CD4-positive, CD25-positive, alpha-beta regulatory T cell (primary cell): ENCODE data around the gene SWAP70. TPM values are rescaled to one million over a fixed set of nuclear protein-coding genes. Genes with fewer than 3 reads are reported as not detected.
"Not testable (repeated sequence)": the region's sequence is repeated elsewhere in the genome, so short reads cannot be mapped to it uniquely, and the experiment has no call there.

Source experiments
- ATAC-seq, 2 donors: fragments of 150-1000 bp; cut with Tn5 transposase; one replicate each; pipeline ENCODE4 v1.10.0; 2021; ENCODE audit warnings: low read depth in 2 of 2, moderate number of reproducible peaks in 2 of 2, moderate library complexity in 1 of 2
- DNase-seq, 3 donors: peaks; one replicate each; pipeline versions ENCODE4 v3.0.0 to v3.0.0-alpha.2; 2012 to 2022; ENCODE audit warnings: mixed read lengths in 1 of 3
- H3K27ac ChIP-seq: one replicate; pipeline ENCODE4 v1.7.0; 2013; ENCODE audit warnings: mild to moderate bottlenecking, low read length; ENCODE audit not compliant: insufficient read depth, poor library complexity, severe bottlenecking
- H3K27me3 ChIP-seq: one replicate; pipeline ENCODE4 v1.7.0; 2013; ENCODE audit warnings: low read length; ENCODE audit not compliant: control insufficient read depth, insufficient read depth
- H3K36me3 ChIP-seq: one replicate; pipeline ENCODE4 v1.7.0; 2013; ENCODE audit warnings: mild to moderate bottlenecking, low read length, moderate library complexity; ENCODE audit not compliant: control insufficient read depth, insufficient read depth
- H3K4me1 ChIP-seq: 2 replicates; pipeline ENCODE4 v1.7.0; 2013; ENCODE audit warnings: mild to moderate bottlenecking, low read length; ENCODE audit not compliant: insufficient read depth, control insufficient read depth, poor library complexity, severe bottlenecking
- H3K4me3 ChIP-seq: one replicate; pipeline ENCODE4 v1.7.0; 2013; ENCODE audit warnings: low read depth, mild to moderate bottlenecking, low read length, moderate library complexity
- H3K9me3 ChIP-seq, 2 experiments: 1 replicate in 1 of 2; 2 replicates in 1 of 2; pipeline ENCODE4 v1.7.0; 2013; ENCODE audit warnings: low read length in 2 of 2, mild to moderate bottlenecking in 1 of 2, moderate library complexity in 1 of 2; ENCODE audit not compliant: control insufficient read depth in 2 of 2
- H3K27ac Mint-ChIP-seq, 3 donors: one replicate each; pipeline ENCODE4 v1.8.0; 2020 to 2022; ENCODE audit warnings: mild to moderate bottlenecking in 3 of 3, mixed read lengths in 3 of 3, moderate library complexity in 2 of 3
- H3K27me3 Mint-ChIP-seq: one replicate; pipeline ENCODE4 v1.8.0; 2022; ENCODE audit warnings: mild to moderate bottlenecking, mixed read lengths
- H3K36me3 Mint-ChIP-seq: one replicate; pipeline ENCODE4 v1.8.0; 2020; ENCODE audit warnings: mixed read lengths
- H3K4me1 Mint-ChIP-seq, 4 donors: one replicate each; pipeline ENCODE4 v1.8.0; 2020 to 2022; ENCODE audit warnings: mixed read lengths in 4 of 4, mild to moderate bottlenecking in 1 of 4
- H3K4me3 Mint-ChIP-seq, 4 donors: one replicate each; pipeline ENCODE4 v1.8.0; 2020 to 2022; ENCODE audit warnings: mild to moderate bottlenecking in 4 of 4, mixed read lengths in 4 of 4, moderate library complexity in 3 of 4
- H3K9me3 Mint-ChIP-seq, 7 donors: one replicate each; pipeline ENCODE4 v1.8.0; 2020 to 2022; ENCODE audit warnings: mixed read lengths in 7 of 7, mild to moderate bottlenecking in 3 of 7, moderate library complexity in 2 of 7
- polyA plus RNA-seq, 4 donors: library from polyadenylated mRNA; unstranded; fragments of 300-500 nt; fragmentation: Illumina TruSeq; gene quantifications; one replicate each; pipeline ENCODE4 v1.2.3, GENCODE V29; 2021
- total RNA-seq: library from RNA; stranded (reverse); gene quantifications from one replicate; pipeline ENCODE4 v1.2.3, GENCODE V29; 2022

Gene SWAP70
- total and polyA plus RNA-seq, 5 donors from 2014 or later, result 6.1 to 16.3 (median 13.2) TPM

DNA sequence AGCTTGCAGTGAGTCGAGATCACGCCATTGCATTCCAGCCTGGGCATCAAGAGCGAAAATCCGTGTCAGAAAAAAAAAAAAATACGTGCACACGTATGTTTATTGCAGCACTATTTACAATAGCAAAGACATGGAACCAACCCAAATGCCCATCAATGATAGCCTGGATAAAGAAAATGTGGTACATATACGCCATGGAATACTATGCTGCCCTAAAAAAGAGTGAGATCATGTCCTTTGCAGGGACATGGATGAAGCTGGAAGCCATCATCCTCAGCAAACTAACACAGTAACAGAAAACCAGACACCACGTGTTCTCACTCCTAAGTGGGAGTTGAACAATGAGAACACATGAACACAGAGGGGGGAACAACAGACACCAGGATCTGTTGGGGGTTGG lies 31.4 kb downstream of the SWAP70 start:
- not testable (repeated sequence) for ATAC-seq, H3K9me3 Mint-ChIP-seq, H3K4me1 ChIP-seq, H3K9me3 ChIP-seq, H3K27ac Mint-ChIP-seq, H3K27ac ChIP-seq, DNase-seq, H3K27me3 ChIP-seq, H3K36me3 ChIP-seq, H3K4me3 Mint-ChIP-seq, H3K4me3 ChIP-seq, H3K27me3 Mint-ChIP-seq
- peaks cover 13 to 33% (median 18%) of the 10 kb centered on the region in 4 donors for H3K4me1 Mint-ChIP-seq
- peaks cover 19% of the 10 kb centered on the region for H3K36me3 Mint-ChIP-seq

DNA sequence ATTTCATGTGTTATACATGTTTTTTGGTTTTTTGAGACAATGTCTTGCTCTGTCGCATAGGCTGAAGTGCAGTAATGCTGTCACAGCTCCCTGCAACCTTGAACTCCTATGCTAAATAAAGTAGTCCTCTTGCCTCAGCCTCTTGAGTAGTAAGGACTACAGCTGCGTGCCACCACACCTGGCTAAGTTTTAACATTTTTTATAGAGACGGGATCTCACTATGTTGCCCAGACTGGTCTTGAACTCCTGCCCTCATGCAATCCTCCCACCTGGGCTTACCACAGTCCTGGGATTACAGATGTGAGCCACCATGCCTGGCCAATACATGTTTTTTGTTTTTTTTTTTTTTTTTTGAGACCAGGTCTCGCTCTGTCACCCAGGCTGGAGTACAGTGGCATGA lies 33.9 kb downstream of the SWAP70 start:
- H3K9me3 Mint-ChIP-seq, result no peaks in the 10 kb centered on the region
- no peak overlapping the region for H3K27ac Mint-ChIP-seq
- Histone ChIP-seq H3K4me1 (peaks cover 21% of the 10 kb centered on the region), H3K27me3 (no peaks in the 10 kb centered on the region), H3K27ac (no peak overlapping the region), H3K36me3 (no peaks in the 10 kb centered on the region), H3K4me3 (no peak overlapping the region), H3K9me3 (no peaks in the 10 kb centered on the region)
- peaks cover 21 to 50% (median 25%) of the 10 kb centered on the region in 4 donors for H3K4me1 Mint-ChIP-seq
- no peak for ATAC-seq
- no peak for DNase-seq
- H3K4me3 Mint-ChIP-seq, result no peak overlapping the region
- no peaks in the 10 kb centered on the region for H3K27me3 Mint-ChIP-seq
- peaks cover 19% of the 10 kb centered on the region for H3K36me3 Mint-ChIP-seq

DNA sequence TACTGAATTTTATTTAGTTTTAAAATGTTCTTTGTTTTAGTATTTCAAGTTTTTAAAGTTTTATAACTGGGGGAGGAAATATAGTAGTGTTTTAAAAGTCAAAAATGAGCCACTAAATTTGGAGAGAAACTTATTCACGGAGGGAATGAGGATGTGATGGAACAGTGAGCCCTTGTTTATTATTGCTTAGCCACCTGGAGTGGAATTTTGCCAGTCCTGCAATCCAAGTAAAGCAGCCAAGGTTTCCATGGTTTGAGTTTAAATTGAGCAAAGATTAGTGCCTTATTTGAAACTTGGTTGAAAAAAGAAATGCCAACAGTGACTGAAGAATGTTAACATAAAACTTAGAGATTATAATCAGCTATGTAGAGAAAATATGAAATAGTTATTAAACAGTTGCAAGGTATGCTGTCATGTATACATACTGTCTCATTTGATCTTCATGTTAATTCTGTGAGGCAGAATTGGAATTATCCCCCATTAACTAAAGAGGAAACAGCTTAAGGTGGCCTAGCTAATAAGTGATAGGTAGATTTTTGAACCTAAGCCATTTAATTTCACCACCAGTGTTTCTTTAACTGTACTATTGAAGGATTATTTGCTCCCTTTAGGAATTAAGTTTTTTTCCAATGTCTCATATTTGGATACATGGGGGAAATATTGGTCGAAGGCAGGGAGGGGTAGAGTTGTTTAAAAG lies 36.4 kb downstream of the SWAP70 start:
- H3K4me1 ChIP-seq, result peaks cover 31% of the 10 kb centered on the region
- H3K27ac ChIP-seq, result no peak overlapping the region
- H3K27me3 Mint-ChIP-seq, result no peaks in the 10 kb centered on the region
- no peaks in the 10 kb centered on the region for H3K36me3 ChIP-seq
- ATAC-seq (no peak), DNase-seq (no peak)
- no peaks in the 10 kb centered on the region for H3K9me3 ChIP-seq
- peak overlapping the region; percentile 44 to 91 (median 69) for H3K27ac Mint-ChIP-seq
- peaks cover 14% of the 10 kb centered on the region for H3K36me3 Mint-ChIP-seq
- H3K4me3 Mint-ChIP-seq, result peak overlapping the region in 3 of 4 donors; percentile 18 to 31 (median 26)
- H3K4me3 ChIP-seq, result no peak overlapping the region
- no peaks in the 10 kb centered on the region for H3K9me3 Mint-ChIP-seq
- peaks cover 23 to 53% (median 32%) of the 10 kb centered on the region in 4 donors for H3K4me1 Mint-ChIP-seq
- H3K27me3 ChIP-seq, result no peaks in the 10 kb centered on the region

DNA sequence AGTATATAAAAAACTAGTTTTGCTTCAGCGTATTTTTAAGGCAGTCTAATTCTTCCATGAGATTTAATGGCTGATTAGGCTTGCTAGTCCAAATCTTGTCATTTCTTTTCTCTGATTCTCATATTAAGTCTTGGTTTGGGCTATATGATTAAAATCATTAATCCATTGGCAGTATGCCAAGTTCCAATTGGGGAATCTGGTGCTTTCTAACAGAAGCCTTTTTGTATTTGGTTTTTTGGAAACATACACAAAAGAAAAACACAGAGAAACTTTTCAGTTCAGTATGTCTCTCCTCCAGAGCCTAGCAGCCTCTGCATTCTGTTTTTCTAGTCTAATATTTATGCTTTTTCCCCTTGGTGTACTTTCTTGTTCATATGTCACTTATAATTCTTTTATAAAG lies 37.9 kb downstream of the SWAP70 start:
- Histone ChIP-seq H3K27ac (peak overlapping the region; percentile 30), H3K9me3 (no peaks in the 10 kb centered on the region), H3K27me3 (no peaks in the 10 kb centered on the region), H3K4me3 (peak overlapping the region; percentile 69), H3K4me1 (peaks cover 31% of the 10 kb centered on the region), H3K36me3 (no peaks in the 10 kb centered on the region)
- Mint-ChIP-seq H3K9me3 (no peaks in the 10 kb centered on the region), H3K27me3 (no peaks in the 10 kb centered on the region), H3K27ac (peak overlapping the region; percentile 79 to 92 (median 87)), H3K36me3 (peaks cover 7% of the 10 kb centered on the region), H3K4me1 (peaks cover 23 to 53% (median 32%) of the 10 kb centered on the region in 4 donors), H3K4me3 (peak overlapping the region in 3 of 4 donors; percentile 1 to 79 (median 71))
- ATAC-seq (no peak), DNase-seq (no peak)

DNA sequence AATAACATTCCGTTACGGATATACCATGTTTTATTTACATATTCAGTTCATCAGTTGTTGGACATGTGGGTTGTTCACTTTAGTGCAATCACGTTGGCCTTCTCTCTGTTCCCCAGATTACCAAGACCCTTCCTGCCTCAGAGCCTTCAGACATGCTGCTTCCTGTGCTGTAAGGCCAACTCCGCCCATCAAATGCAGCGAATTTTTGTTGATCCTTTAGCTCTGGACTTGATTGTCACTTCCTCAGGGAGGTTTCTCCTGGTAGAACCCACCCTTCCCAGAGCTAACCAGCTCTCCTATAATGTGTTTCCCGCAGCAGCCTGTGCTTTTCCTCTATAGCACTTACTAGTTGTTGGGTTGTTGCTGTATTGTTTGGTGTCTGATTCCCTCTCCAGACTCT lies 39.4 kb downstream of the SWAP70 start:
- peaks cover 3% of the 10 kb centered on the region for H3K36me3 Mint-ChIP-seq
- H3K4me3 Mint-ChIP-seq, result peak overlapping the region in 3 of 4 donors; percentile 58 to 71 (median 62)
- DNase-seq (peak in 2 of 3 donors; percentile 3 to 59), ATAC-seq (peak in 1 of 2 donors; percentile 50)
- Histone ChIP-seq H3K36me3 (no peaks in the 10 kb centered on the region), H3K27me3 (no peaks in the 10 kb centered on the region), H3K4me3 (peak overlapping the region; percentile 69), H3K4me1 (peaks cover 31% of the 10 kb centered on the region), H3K27ac (no peak overlapping the region), H3K9me3 (no peaks in the 10 kb centered on the region)
- H3K27ac Mint-ChIP-seq, result peak overlapping the region; percentile 86 to 87 (median 87)
- no peaks in the 10 kb centered on the region for H3K27me3 Mint-ChIP-seq
- no peaks in the 10 kb centered on the region for H3K9me3 Mint-ChIP-seq
- H3K4me1 Mint-ChIP-seq, result peaks cover 23 to 56% (median 33%) of the 10 kb centered on the region in 4 donors

DNA sequence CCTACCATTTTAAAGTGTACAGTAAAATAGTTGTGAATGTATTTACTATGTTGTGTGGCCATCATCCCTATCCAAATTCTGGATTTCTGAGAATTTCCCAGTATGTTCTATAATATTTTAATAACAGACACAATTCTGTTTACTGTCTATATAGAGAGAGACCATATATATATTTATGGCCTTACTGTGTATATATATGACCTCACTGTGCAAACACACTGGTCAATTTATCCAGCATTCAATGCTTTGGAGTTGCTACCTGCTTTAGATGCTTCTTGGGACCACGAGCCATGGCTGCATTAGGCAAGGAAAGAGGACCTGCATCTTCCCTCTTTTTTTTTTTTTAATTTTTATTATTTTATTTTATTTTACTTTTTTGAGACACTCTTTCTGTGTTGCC lies 40.2 kb downstream of the SWAP70 start:
- Mint-ChIP-seq H3K27me3 (no peaks in the 10 kb centered on the region), H3K27ac (no peak overlapping the region), H3K36me3 (peaks cover 3% of the 10 kb centered on the region), H3K9me3 (no peaks in the 10 kb centered on the region), H3K4me3 (peak overlapping the region in 1 of 4 donors; percentile 62), H3K4me1 (peaks cover 16 to 49% (median 30%) of the 10 kb centered on the region in 4 donors)
- Histone ChIP-seq H3K36me3 (no peaks in the 10 kb centered on the region), H3K4me1 (peaks cover 24% of the 10 kb centered on the region), H3K4me3 (no peak overlapping the region), H3K9me3 (no peaks in the 10 kb centered on the region), H3K27me3 (no peaks in the 10 kb centered on the region), H3K27ac (no peak overlapping the region)
- ATAC-seq (no peak), DNase-seq (no peak)

DNA sequence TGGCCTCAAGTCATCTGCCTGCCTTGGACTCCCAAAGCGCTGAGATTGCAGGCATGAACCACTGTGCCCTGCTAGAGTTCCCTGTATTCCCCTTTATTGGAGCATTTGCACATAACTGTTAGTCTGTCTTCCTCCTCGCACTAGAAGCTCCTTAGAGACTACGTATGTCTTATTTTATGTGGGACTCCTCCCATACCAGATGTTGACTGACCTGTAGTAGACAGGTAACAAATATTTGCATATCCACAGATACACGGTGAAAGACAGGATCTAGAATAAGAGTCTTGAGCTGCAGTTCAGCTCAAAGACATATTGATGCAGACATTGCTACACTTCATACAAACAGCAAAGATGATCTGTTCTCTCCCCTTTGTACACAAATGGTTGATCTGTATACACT lies 40.7 kb downstream of the SWAP70 start:
- ATAC-seq (no peak), DNase-seq (no peak)
- peaks cover 3% of the 10 kb centered on the region for H3K36me3 Mint-ChIP-seq
- no peaks in the 10 kb centered on the region for H3K9me3 ChIP-seq
- peak overlapping the region in 2 of 3 donors; percentile 20 to 86 for H3K27ac Mint-ChIP-seq
- no peaks in the 10 kb centered on the region for H3K27me3 ChIP-seq
- H3K27ac ChIP-seq, result no peak overlapping the region
- H3K4me1 ChIP-seq, result peaks cover 23% of the 10 kb centered on the region
- no peaks in the 10 kb centered on the region for H3K27me3 Mint-ChIP-seq
- H3K4me3 Mint-ChIP-seq, result no peak overlapping the region
- peaks cover 16 to 46% (median 28%) of the 10 kb centered on the region in 4 donors for H3K4me1 Mint-ChIP-seq
- no peaks in the 10 kb centered on the region for H3K9me3 Mint-ChIP-seq
- no peak overlapping the region for H3K4me3 ChIP-seq
- H3K36me3 ChIP-seq, result no peaks in the 10 kb centered on the region

DNA sequence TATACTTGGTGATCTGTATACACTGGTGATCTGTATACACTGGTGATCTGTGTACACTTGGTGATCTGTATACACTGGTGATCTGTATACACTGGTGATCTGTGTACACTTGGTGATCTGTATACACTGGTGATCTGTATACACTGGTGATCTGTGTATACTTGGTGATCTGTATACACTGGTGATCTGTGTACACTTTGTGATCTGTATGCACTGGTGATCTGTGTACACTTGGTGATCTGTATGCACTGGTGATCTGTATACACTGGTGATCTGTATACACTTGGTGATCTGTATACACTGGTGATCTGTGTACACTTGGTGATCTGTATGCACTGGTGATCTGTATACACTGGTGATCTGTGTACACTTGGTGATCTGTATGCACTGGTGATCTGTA lies 41.5 kb downstream of the SWAP70 start:
- not testable (repeated sequence) for H3K27ac Mint-ChIP-seq, ATAC-seq
- H3K4me1 ChIP-seq, result peaks cover 23% of the 10 kb centered on the region

More for the DNA sequence above, 41.5 kb downstream of the SWAP70 start:
- not testable (repeated sequence) for H3K27me3 Mint-ChIP-seq, H3K9me3 Mint-ChIP-seq, H3K27ac ChIP-seq, H3K4me3 Mint-ChIP-seq, H3K36me3 ChIP-seq, DNase-seq, H3K4me3 ChIP-seq, H3K9me3 ChIP-seq, H3K36me3 Mint-ChIP-seq, H3K27me3 ChIP-seq
- H3K4me1 Mint-ChIP-seq, result peaks cover 20 to 43% (median 26%) of the 10 kb centered on the region in 4 donors
